GM20000 (cell line): Measurements from ENCODE around the gene IL10.

Source experiments
- DNase-seq: peaks from one replicate; pipeline ENCODE4 v3.0.0; 2012; ENCODE audit warnings: low spot score
- TF ChIP-seq, protein P1 (sequence below): IDR thresholded peaks from 2 replicates; pipeline ENCODE4 v1.5.1; 2012; ENCODE audit warnings: mild to moderate bottlenecking, control low read depth; ENCODE audit errors: extremely low read depth, missing control alignments

IL10 gene

DNA sequence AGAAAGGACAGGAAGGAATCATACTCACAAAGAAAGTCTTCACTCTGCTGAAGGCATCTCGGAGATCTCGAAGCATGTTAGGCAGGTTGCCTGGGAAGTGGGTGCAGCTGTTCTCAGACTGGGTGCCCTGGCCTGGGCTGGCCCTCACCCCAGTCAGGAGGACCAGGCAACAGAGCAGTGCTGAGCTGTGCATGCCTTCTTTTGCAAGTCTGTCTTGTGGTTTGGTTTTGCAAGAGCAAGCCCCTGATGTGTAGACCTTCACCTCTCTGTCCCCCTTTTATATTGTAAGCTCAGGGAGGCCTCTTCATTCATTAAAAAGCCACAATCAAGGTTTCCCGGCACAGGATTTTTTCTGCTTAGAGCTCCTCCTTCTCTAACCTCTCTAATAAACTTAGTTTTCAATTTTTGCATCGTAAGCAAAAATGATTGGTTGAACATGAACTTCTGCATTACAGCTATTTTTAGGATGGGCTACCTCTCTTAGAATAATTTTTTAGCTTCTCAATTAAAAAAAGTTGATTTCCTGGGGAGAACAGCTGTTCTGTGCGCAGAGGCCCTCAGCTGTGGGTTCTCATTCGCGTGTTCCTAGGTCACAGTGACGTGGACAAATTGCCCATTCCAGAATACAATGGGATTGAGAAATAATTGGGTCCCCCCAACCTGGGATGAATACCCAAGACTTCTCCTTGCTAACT is at the start of gene IL10:
TSS of gene IL10 (minus strand) at position 252 of the 695 bp plus-strand sequence. CDS start at position 193, 59 bp downstream.
- DNase-seq: no peak
- TF ChIP-seq, protein P1, sequence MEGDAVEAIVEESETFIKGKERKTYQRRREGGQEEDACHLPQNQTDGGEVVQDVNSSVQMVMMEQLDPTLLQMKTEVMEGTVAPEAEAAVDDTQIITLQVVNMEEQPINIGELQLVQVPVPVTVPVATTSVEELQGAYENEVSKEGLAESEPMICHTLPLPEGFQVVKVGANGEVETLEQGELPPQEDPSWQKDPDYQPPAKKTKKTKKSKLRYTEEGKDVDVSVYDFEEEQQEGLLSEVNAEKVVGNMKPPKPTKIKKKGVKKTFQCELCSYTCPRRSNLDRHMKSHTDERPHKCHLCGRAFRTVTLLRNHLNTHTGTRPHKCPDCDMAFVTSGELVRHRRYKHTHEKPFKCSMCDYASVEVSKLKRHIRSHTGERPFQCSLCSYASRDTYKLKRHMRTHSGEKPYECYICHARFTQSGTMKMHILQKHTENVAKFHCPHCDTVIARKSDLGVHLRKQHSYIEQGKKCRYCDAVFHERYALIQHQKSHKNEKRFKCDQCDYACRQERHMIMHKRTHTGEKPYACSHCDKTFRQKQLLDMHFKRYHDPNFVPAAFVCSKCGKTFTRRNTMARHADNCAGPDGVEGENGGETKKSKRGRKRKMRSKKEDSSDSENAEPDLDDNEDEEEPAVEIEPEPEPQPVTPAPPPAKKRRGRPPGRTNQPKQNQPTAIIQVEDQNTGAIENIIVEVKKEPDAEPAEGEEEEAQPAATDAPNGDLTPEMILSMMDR: no peak

- TF ChIP-seq, protein P1: no peak
- DNase-seq: no peak
These were observed 49.2 kb upstream of the IL10 start for GRCh38 chr1:206821493-206821892.

DNA sequence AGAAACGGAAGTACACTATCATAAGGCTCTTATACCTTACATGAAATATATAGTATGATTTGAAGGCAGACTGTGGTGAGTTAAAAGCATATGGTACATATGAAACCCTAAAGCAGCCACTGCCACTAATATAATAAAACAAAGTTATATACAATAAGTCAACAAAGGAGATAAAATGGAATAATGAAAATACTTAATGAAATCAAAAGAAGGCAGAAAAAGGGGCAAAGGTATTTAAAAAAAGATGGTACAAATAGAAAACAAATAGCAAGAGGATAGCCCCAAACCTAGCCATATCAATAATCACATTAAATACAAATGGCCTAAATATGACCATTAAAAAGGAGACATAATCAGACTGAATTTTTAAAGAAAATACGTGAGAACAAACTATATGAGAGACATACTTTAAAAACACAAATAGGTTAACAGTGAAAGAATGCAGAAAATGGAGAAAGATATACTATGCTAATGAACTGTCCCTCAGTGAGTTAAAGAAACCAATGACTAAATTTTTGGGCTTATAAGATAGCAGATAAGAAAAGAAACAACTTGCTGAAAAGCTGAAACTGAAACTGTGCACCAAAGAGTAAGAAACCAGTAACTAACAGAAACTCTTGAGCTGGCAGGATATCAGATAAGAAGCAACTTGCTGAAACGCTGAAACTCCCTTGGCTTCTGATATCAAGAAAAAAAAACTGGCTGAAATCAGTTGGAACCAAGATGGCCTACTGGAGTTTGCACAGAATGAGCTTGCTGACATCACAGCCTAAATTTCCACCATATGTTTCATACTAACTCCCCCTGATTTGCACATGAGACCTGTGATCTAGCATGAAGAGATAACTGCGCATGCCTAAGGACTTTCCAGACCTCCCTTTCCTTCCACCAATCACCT is 44.3 kb upstream of the IL10 start:
- TF ChIP-seq, protein P1: no peak
- no peak for DNase-seq

- TF ChIP-seq, protein P1: no peak
- DNase-seq: no peak
These were observed 42.5 kb upstream of the IL10 start for GRCh38 chr1:206814716-206815341.

- TF ChIP-seq, protein P1: no peak
- no peak for DNase-seq
These were observed 40.2 kb upstream of the IL10 start for GRCh38 chr1:206812471-206812870.

DNA sequence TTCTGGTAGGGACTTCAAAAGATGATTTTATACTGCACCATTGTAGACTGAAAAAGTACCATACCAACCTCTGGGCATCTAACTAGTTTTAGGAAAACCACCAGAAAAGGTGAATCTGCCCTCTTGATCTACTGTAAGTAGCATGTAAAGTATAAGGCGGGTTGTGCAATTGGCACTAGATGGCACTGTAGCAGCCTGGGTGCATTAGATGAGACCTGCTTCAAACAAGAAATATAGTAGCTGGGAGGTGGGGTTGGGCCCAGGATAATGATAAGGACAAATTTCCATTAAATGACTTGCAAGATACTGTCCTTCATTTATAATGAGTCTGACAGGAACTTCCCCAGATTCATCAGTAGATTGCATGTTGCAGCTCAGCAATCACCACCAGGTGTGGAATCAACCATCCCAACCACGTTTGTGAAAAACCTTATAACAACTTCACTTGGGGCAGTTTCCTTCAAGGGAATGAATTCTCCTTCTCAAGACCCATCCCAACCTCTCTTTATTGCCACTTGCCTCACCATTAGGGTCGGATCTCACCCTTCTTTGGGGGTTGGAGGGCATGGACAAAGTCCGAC is 37.3 kb upstream of the IL10 start:
- DNase-seq: no peak
- TF ChIP-seq, protein P1: no peak
